Ovary (tissue), 3 donors: ENCODE measurements around the gene ZIC4.

Experiments used
- EP300 ChIP-seq: sonication (generic); formaldehyde crosslinking; IDR thresholded peaks from one replicate; pipeline ENCODE4 v1.6.1; 2017; ENCODE audit warnings: antibody characterized with exemption
- POLR2A ChIP-seq: fragments of 450-650 bp; IDR thresholded peaks from one replicate; pipeline ENCODE4 v1.6.1; 2017; ENCODE audit warnings: antibody characterized with exemption, mild to moderate bottlenecking, moderate library complexity
- TF ChIP-seq, protein P1 (sequence below), 3 donors: fragments of 450-650 bp in 2 of 3; fragments of 200-600 bp in 1 of 3; IDR thresholded peaks; one replicate each; pipeline versions ENCODE4 v1.5.1 to v1.8.0; 2016 to 2022; ENCODE audit warnings: antibody characterized with exemption in 3 of 3, mild to moderate bottlenecking in 1 of 3
- donor health status: DM: no; HTN: no; CAD: no.

DNA sequence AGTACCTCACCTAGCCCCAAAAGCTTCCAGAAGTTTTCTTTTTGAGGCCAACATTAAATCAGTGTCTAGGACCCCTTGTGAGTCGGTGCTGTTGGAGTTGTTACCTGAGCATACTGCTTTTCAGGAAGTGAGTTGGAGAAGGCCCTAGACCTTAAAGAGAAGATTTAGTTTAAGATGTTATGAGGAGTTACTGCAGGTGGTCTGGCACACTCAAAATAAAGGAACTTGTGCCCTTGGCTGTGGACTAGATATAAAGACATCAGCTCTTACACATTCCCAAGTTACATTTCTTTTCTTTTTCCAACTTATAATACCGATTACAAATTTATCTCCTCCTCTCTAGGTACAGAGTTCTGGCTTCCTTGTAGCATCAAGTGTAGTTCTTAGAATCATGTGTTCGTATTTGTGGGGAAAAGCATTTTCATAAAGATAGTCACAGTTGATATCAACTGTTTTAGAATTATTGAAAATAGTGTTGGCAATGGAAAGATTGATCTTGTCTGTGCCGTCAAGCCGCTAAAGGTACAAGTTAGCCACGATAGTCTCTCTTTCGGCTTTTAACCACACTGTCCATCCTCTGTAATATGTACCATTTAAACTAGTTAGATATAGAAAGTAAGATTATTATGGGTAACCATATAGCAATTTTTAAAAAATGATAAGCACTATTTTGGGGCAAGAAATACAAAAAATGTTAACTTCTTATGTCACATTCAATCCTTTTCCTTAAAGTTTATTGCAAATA lies 11.4 kb upstream of the ZIC4 start:
- TF ChIP-seq POLR2A (no peak), EP300 (no peak)
- TF ChIP-seq, protein P1, sequence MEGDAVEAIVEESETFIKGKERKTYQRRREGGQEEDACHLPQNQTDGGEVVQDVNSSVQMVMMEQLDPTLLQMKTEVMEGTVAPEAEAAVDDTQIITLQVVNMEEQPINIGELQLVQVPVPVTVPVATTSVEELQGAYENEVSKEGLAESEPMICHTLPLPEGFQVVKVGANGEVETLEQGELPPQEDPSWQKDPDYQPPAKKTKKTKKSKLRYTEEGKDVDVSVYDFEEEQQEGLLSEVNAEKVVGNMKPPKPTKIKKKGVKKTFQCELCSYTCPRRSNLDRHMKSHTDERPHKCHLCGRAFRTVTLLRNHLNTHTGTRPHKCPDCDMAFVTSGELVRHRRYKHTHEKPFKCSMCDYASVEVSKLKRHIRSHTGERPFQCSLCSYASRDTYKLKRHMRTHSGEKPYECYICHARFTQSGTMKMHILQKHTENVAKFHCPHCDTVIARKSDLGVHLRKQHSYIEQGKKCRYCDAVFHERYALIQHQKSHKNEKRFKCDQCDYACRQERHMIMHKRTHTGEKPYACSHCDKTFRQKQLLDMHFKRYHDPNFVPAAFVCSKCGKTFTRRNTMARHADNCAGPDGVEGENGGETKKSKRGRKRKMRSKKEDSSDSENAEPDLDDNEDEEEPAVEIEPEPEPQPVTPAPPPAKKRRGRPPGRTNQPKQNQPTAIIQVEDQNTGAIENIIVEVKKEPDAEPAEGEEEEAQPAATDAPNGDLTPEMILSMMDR (IDR thresholded peaks at IDR 0.05), result no peak
